HepG2 (cell line): ENCODE measurements around the gene CENATAC. TPM values are rescaled to one million over a fixed set of nuclear protein-coding genes. Genes with fewer than 3 reads are reported as not detected.

Experiments
- ATAC-seq: fragments of 200-7000 bp; cut with Tn5 transposase; 3 replicates; pipeline ENCODE4 v1.9.1; 2020; ENCODE audit warnings: mild to moderate bottlenecking, moderate library complexity
- BruUV-seq: library from RNA; stranded (reverse); fragments of 400-500 nt; replicated peaks from 2 replicates; lab custom pipeline; 2021; lab: Mats Ljungman, UMichigan
- CTCF ChIA-PET: fragments of 300-600 bp; formaldehyde crosslinking; extraction: SDS; loops from one replicate; lab custom pipeline; 2021; ENCODE audit warnings: low total read pairs, inconsistent platforms, low intra/inter-chr PET ratio; lab: Yijun Ruan, JAX
- POLR2A ChIA-PET: fragments of 350-600 bp; sonication (Branson Sonifier 250); formaldehyde crosslinking; loops from one replicate; lab custom pipeline; 2020; ENCODE audit warnings: antibody characterized with exemption, inconsistent platforms; lab: Yijun Ruan, JAX
- DNase-seq: peaks from one replicate; pipeline ENCODE4 v3.0.0-alpha.2; 2015; ENCODE audit warnings: low spot score
- FAIRE-seq: peaks from 3 replicates; lab custom pipeline; 2011; peaks lifted over from hg19 to GRCh38; lab: Jason Lieb, UNC
- H2AFZ ChIP-seq: one replicate; pipeline ENCODE4 v1.6.1; 2011; ENCODE audit warnings: low read length, inconsistent platforms
- H3K27ac ChIP-seq: fragments of 300-600 bp; 3 replicates; pipeline ENCODE4 v1.8.0; 2011; ENCODE audit warnings: mixed run types, mild to moderate bottlenecking, mixed read lengths, low read length, inconsistent platforms; ENCODE audit not compliant: insufficient read depth; ENCODE audit errors: extremely low read length
- H3K27me3 ChIP-seq, 2 experiments: fragments of 200-600 bp in 1 of 2; 2 replicates in 1 of 2; 3 replicates in 1 of 2; pipeline versions ENCODE4 v1.6.0 to v1.8.0; 2011; ENCODE audit warnings: low read length in 2 of 2, mild to moderate bottlenecking in 2 of 2, moderate library complexity in 2 of 2, inconsistent platforms in 1 of 2; ENCODE audit not compliant: insufficient read depth in 2 of 2, control insufficient read depth in 1 of 2
- H3K36me3 ChIP-seq, 2 experiments: fragments of 200-600 bp in 1 of 2; replicated peaks in 1 of 2; 2 replicates in 1 of 2; 3 replicates in 1 of 2; pipeline versions ENCODE4 v1.5.1 to v1.8.0; 2011; ENCODE audit warnings: low read length in 2 of 2, inconsistent platforms in 1 of 2; ENCODE audit not compliant: insufficient read depth in 2 of 2, control insufficient read depth in 1 of 2
- H3K4me1 ChIP-seq: 2 replicates; pipeline ENCODE4 v1.5.1; 2012; ENCODE audit warnings: low read length, inconsistent platforms; ENCODE audit not compliant: insufficient read depth
- H3K4me2 ChIP-seq: 2 replicates; pipeline ENCODE4 v1.6.0; 2011; ENCODE audit warnings: low read depth, low read length, inconsistent platforms
- H3K4me3 ChIP-seq, 3 experiments: fragments of 200-600 bp in 1 of 3; sonication (generic), shearing (Covaris generic) in 1 of 3; replicated peaks in 1 of 3; 2 replicates each; pipeline ENCODE4 v1.5.1; 2011 to 2016; ENCODE audit warnings: low read length in 3 of 3, inconsistent platforms in 2 of 3, low read depth in 2 of 3, mild to moderate bottlenecking in 2 of 3, control low read depth in 1 of 3, mixed read lengths in 1 of 3; ENCODE audit not compliant: insufficient read depth in 1 of 3
- H3K79me2 ChIP-seq: one replicate; pipeline ENCODE4 v1.6.1; 2011; ENCODE audit warnings: low read length, inconsistent platforms; ENCODE audit not compliant: insufficient read depth
- H3K9ac ChIP-seq: 2 replicates; pipeline ENCODE4 v1.6.0; 2011; ENCODE audit warnings: mild to moderate bottlenecking, low read depth, low read length, inconsistent platforms; ENCODE audit not compliant: insufficient read depth
- H3K9me3 ChIP-seq: 2 replicates; pipeline ENCODE4 v1.5.1; 2012; ENCODE audit warnings: mild to moderate bottlenecking, low read length
- H4K20me1 ChIP-seq: 2 replicates; pipeline ENCODE4 v1.6.0; 2011; ENCODE audit warnings: inconsistent platforms, mild to moderate bottlenecking, low read length, moderate library complexity; ENCODE audit not compliant: insufficient read depth
- ADNP ChIP-seq: sonication (generic); formaldehyde crosslinking; IDR thresholded peaks from 2 replicates; pipeline ENCODE4 v1.4.0; 2020; ENCODE audit warnings: missing genetic modification reagents
- HOXA3 ChIP-seq: sonication (generic); formaldehyde crosslinking; IDR thresholded peaks from 2 replicates; pipeline ENCODE4 v1.5.0; 2020; ENCODE audit warnings: missing genetic modification reagents
- KDM1A ChIP-seq: IDR thresholded peaks from 2 replicates; pipeline ENCODE4 v1.6.1; 2016; ENCODE audit warnings: missing compliant biosample characterization
- PTBP1 ChIP-seq: fragments of 200-400 bp; formaldehyde crosslinking; IDR thresholded peaks from 2 replicates; pipeline ENCODE4 v1.6.1; 2018; ENCODE audit warnings: low read length, low read depth; ENCODE audit not compliant: poor library complexity, severe bottlenecking
- RCOR2 ChIP-seq: IDR thresholded peaks from 2 replicates; pipeline ENCODE4 v1.6.1; 2016; ENCODE audit warnings: missing biosample characterization, missing genetic modification reagents
- RELA ChIP-seq: sonication (generic); formaldehyde crosslinking; IDR thresholded peaks from 2 replicates; pipeline ENCODE4 v1.4.0; 2020; ENCODE audit warnings: missing genetic modification reagents
- RORA ChIP-seq: sonication (generic); formaldehyde crosslinking; IDR thresholded peaks from 2 replicates; pipeline ENCODE4 v1.5.0; 2020; ENCODE audit warnings: mild to moderate bottlenecking, missing genetic modification reagents, moderate library complexity
- SMAD9 ChIP-seq: sonication (generic); formaldehyde crosslinking; IDR thresholded peaks from 2 replicates; pipeline ENCODE4 v1.5.1; 2020; ENCODE audit warnings: mild to moderate bottlenecking, missing genetic modification reagents
- TCF7L2 ChIP-seq: IDR thresholded peaks from 2 replicates; pipeline ENCODE4 v1.6.1; 2011; ENCODE audit warnings: mild to moderate bottlenecking, low read depth, low read length, moderate library complexity
- ZBTB7A ChIP-seq: sonication (generic); formaldehyde crosslinking; IDR thresholded peaks from 2 replicates; pipeline ENCODE4 v1.8.0; 2022; ENCODE audit warnings: mild to moderate bottlenecking, missing genetic modification reagents
- ZFAT ChIP-seq: sonication (generic); formaldehyde crosslinking; conservative IDR thresholded peaks from 2 replicates; pipeline ENCODE4 v1.8.1; 2023; ENCODE audit warnings: missing genetic modification reagents, inconsistent platforms
- ZMAT3 ChIP-seq: sonication (generic); formaldehyde crosslinking; conservative IDR thresholded peaks from 2 replicates; pipeline ENCODE4 v1.7.0; 2021; ENCODE audit warnings: missing genetic modification reagents
- WGBS: methylation state at CpG from one replicate; pipeline ENCODE4 v1.1.6; 2017; ENCODE audit warnings: low lambda C conversion rate; 5-methylcytosine and 5-hydroxymethylcytosine counted together
- in situ Hi-C: cut with HindIII; loops from 2 replicates; pipeline ENCODE4 v1.10.0; 2017; ENCODE audit warnings: low pct_unique_long_range_greater_than_20kb; ENCODE audit not compliant: extremely low pct_ligation_motif_present
- intact Hi-C: fragments of 100-400 bp; cut with micrococcal nuclease; formaldehyde crosslinking; loops from one replicate; pipeline ENCODE4 v1.10.0; 2022; ENCODE audit not compliant: unreplicated experiment
- polyA plus RNA-seq, 8 experiments: library from polyadenylated mRNA; depleted of rRNA in 3 of 8; stranded (reverse) in 7 of 8; unstranded in 1 of 8; fragments of >200 nt; fragmentation: Illumina TruSeq in 4 of 8; extraction: Trizol in 4 of 8; gene quantifications; 2 replicates each; pipeline versions ENCODE4 v1.2.1 to v1.2.3, GENCODE V29; 2011 to 2016; ENCODE audit warnings: low read depth in 4 of 8, missing spikeins in 1 of 8, mixed read lengths in 1 of 8; ENCODE audit not compliant: insufficient read depth in 1 of 8
- total RNA-seq, 5 experiments: library from RNA; depleted of rRNA; stranded (reverse); fragments of >200 nt; fragmentation: Illumina TruSeq; extraction: Trizol; gene quantifications; 2 replicates each; pipeline ENCODE4 v1.2.3, GENCODE V29; 2016; ENCODE audit warnings: low read depth in 1 of 5
- TF ChIP-seq, protein P1 (sequence below): sonication (generic); formaldehyde crosslinking; IDR thresholded peaks from 2 replicates; pipeline ENCODE4 v1.4.0; 2020; ENCODE audit warnings: missing genetic modification reagents
- TF ChIP-seq, protein P2 (sequence below): sonication (generic); formaldehyde crosslinking; IDR thresholded peaks from 2 replicates; pipeline ENCODE4 v1.4.0; 2020; ENCODE audit warnings: missing genetic modification reagents
- TF ChIP-seq, protein P3 (sequence below): sonication (generic); formaldehyde crosslinking; IDR thresholded peaks from 2 replicates; pipeline ENCODE4 v1.8.0; 2023; ENCODE audit warnings: mild to moderate bottlenecking, missing genetic modification reagents
- TF ChIP-seq, protein P4 (sequence below): sonication (generic); formaldehyde crosslinking; IDR thresholded peaks from 2 replicates; pipeline ENCODE4 v1.4.0; 2020; ENCODE audit warnings: missing genetic modification reagents

Gene CENATAC
- total and polyA plus RNA-seq, 2 of the 13 experiments (the other 11 are each of a cell fraction or from before 2014, with no cell fraction given): 21.7 to 25.0 TPM

DNA sequence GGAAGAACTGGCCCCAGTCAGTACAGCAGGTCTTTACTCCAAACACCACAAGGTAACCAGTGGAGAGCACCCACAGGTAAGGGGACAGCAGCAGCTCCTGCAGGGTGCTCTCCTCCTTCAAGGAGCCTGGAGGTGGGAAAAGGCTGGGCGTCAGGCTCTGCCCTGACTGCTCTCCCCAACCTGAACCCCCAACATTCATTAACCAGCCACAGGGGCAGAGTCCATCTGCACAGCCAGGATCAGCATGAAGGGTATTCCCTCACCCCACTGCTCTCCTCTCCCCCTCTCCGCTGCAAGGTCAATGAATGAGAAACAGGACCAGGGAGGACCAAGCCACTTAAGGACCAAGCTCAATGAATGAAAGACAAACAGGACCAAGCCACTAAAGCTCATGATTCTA lies 29.0 kb downstream of the CENATAC start:
- Histone ChIP-seq H3K9me3 (no peaks in the 10 kb centered on the region), H3K4me1 (peaks cover 82% of the 10 kb centered on the region), H3K27ac (peak overlapping the region; percentile 77), H3K4me2 (peak overlapping the region; percentile 99), H3K9ac (peak overlapping the region; percentile 77), H3K27me3 (no peaks in the 10 kb centered on the region; a peak in 1 of 5 replicates), H3K4me3 (peak overlapping the region; percentile 31 to 82 (median 79); a peak in 5 of 6 replicates), H3K36me3 (peaks cover 4% of the 10 kb centered on the region in 2 experiments; a peak in 3 of 5 replicates), H4K20me1 (peaks cover 5% of the 10 kb centered on the region; the same call in 1 of the 2 replicates), H3K79me2 (peaks cover 53% of the 10 kb centered on the region), H2AFZ (no peak overlapping the region)
- ATAC-seq (peak; percentile 45), FAIRE-seq (peak; percentile 95), DNase-seq (peak; percentile 59)
- CTCF ChIA-PET: no interaction called here
- no TSS peak for BruUV-seq
- in situ Hi-C loops: no loop called here
- POLR2A ChIA-PET: interaction anchor here (1.2 to 4.8 kb wide), 5 partner anchors 8 to 116 kb away, joined by 3 to 45 read pairs (median 8); partner anchors contain the start of genes CENATAC, HMBS, HYOU1 and RPS25
- intact Hi-C loops: no loop called here
- WGBS: 8% methylated on average over 2 of the region's 2 CpGs
- TF ChIP-seq, protein P1, sequence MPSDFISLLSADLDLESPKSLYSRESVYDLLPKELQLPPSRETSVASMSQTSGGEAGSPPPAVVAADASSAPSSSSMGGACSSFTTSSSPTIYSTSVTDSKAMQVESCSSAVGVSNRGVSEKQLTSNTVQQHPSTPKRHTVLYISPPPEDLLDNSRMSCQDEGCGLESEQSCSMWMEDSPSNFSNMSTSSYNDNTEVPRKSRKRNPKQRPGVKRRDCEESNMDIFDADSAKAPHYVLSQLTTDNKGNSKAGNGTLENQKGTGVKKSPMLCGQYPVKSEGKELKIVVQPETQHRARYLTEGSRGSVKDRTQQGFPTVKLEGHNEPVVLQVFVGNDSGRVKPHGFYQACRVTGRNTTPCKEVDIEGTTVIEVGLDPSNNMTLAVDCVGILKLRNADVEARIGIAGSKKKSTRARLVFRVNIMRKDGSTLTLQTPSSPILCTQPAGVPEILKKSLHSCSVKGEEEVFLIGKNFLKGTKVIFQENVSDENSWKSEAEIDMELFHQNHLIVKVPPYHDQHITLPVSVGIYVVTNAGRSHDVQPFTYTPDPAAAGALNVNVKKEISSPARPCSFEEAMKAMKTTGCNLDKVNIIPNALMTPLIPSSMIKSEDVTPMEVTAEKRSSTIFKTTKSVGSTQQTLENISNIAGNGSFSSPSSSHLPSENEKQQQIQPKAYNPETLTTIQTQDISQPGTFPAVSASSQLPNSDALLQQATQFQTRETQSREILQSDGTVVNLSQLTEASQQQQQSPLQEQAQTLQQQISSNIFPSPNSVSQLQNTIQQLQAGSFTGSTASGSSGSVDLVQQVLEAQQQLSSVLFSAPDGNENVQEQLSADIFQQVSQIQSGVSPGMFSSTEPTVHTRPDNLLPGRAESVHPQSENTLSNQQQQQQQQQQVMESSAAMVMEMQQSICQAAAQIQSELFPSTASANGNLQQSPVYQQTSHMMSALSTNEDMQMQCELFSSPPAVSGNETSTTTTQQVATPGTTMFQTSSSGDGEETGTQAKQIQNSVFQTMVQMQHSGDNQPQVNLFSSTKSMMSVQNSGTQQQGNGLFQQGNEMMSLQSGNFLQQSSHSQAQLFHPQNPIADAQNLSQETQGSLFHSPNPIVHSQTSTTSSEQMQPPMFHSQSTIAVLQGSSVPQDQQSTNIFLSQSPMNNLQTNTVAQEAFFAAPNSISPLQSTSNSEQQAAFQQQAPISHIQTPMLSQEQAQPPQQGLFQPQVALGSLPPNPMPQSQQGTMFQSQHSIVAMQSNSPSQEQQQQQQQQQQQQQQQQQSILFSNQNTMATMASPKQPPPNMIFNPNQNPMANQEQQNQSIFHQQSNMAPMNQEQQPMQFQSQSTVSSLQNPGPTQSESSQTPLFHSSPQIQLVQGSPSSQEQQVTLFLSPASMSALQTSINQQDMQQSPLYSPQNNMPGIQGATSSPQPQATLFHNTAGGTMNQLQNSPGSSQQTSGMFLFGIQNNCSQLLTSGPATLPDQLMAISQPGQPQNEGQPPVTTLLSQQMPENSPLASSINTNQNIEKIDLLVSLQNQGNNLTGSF (CRISPR knock-in tag): no peak
- TF ChIP-seq, protein P2, sequence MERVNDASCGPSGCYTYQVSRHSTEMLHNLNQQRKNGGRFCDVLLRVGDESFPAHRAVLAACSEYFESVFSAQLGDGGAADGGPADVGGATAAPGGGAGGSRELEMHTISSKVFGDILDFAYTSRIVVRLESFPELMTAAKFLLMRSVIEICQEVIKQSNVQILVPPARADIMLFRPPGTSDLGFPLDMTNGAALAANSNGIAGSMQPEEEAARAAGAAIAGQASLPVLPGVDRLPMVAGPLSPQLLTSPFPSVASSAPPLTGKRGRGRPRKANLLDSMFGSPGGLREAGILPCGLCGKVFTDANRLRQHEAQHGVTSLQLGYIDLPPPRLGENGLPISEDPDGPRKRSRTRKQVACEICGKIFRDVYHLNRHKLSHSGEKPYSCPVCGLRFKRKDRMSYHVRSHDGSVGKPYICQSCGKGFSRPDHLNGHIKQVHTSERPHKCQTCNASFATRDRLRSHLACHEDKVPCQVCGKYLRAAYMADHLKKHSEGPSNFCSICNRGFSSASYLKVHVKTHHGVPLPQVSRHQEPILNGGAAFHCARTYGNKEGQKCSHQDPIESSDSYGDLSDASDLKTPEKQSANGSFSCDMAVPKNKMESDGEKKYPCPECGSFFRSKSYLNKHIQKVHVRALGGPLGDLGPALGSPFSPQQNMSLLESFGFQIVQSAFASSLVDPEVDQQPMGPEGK (CRISPR knock-in tag): 0 out of 2 replicates have a peak, but pooled peaks have one; percentile 47
- TF ChIP-seq ADNP (CRISPR knock-in tag) (no peak), ZBTB7A (CRISPR knock-in tag) (no peak), ZFAT (CRISPR knock-in tag) (no peak), SMAD9 (CRISPR knock-in tag) (no peak), RORA (no peak), KDM1A (CRISPR knock-in tag) (no peak), PTBP1 (no peak), RCOR2 (no peak), ZMAT3 (no peak), RELA (CRISPR knock-in tag) (no peak), HOXA3 (CRISPR knock-in tag) (no peak), TCF7L2 (no peak)
- TF ChIP-seq, protein P3, sequence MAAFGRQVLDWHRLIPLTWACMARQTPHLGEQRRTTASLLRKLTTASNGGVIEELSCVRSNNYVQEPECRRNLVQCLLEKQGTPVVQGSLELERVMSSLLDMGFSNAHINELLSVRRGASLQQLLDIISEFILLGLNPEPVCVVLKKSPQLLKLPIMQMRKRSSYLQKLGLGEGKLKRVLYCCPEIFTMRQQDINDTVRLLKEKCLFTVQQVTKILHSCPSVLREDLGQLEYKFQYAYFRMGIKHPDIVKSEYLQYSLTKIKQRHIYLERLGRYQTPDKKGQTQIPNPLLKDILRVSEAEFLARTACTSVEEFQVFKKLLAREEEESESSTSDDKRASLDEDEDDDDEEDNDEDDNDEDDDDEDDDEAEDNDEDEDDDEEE (CRISPR knock-in tag): no peak
- TF ChIP-seq, protein P4, sequence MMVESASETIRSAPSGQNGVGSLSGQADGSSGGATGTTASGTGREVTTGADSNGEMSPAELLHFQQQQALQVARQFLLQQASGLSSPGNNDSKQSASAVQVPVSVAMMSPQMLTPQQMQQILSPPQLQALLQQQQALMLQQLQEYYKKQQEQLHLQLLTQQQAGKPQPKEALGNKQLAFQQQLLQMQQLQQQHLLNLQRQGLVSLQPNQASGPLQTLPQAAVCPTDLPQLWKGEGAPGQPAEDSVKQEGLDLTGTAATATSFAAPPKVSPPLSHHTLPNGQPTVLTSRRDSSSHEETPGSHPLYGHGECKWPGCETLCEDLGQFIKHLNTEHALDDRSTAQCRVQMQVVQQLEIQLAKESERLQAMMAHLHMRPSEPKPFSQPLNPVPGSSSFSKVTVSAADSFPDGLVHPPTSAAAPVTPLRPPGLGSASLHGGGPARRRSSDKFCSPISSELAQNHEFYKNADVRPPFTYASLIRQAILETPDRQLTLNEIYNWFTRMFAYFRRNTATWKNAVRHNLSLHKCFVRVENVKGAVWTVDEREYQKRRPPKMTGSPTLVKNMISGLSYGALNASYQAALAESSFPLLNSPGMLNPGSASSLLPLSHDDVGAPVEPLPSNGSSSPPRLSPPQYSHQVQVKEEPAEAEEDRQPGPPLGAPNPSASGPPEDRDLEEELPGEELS (CRISPR knock-in tag): 0 out of 2 replicates have a peak, but pooled peaks have one; percentile 22
